HG03196 (cell line): ENCODE measurements around the gene PLCL2.
"Not testable (repeated sequence)": the region's sequence is repeated elsewhere in the genome, so short reads cannot be mapped to it uniquely, and the experiment has no call there.

Source experiments
- ATAC-seq: cut with Tn5 transposase; IDR thresholded peaks from one replicate; pipeline ENCODE4 v1.9.1; 2021; ENCODE audit not compliant: unreplicated experiment

Gene PLCL2

DNA sequence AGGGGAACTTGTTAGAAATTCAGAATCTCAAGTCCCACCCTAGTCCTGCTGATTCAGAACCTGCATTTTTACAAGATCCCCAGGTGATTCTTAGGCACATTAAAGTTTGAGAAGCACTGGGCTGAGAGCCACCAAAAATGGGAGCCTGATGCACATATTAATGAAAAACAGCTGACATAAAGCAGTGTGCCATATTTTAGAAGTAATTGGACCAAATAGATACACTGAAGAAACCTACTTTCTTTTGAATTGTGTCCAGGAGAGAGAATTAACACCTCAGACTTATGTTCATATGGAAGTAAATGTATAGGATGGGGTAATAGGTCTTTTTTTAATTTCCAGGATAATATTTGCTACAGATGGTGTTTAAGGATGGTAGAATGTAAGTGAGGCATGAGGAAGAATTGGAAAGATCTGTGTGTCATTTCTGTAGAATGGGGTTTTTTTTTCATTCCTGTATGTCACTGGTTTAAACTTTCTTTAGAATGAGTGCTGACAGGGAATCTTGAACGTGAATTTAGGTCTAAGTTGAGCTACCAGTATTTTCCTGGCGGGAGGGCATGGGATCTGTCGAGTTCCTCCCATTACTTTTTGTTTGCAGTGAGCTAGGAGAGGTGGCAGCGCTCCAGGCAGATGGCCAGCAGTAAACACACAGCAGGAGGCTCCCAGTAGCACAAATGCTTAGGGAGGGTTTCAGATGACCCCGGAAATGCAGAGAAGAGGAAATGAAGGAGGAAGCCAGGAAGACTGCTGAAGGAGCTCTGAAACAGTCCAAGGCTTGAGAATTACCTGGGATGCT lies 185.6 kb downstream of the PLCL2 start:
- no peak for ATAC-seq

DNA sequence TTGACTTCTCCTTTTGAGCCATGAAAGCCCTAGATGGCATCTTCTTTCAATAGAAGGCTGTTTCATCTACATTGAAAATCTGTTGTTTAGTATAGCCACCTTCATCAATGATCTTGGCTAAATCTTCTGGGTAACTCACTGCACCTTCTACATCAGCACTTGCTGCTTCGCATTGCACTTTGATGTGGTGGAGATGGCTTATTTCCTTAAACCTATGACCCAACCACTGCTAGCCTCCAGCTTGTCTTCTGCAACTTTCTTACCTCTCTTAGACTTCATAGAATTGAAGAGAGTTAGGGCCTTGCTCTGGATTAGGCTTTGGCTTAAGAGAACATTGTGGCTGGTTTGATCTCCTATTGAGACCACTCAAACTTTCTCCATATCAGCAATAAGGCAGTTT lies 189.8 kb downstream of the PLCL2 start:
- no peak for ATAC-seq

DNA sequence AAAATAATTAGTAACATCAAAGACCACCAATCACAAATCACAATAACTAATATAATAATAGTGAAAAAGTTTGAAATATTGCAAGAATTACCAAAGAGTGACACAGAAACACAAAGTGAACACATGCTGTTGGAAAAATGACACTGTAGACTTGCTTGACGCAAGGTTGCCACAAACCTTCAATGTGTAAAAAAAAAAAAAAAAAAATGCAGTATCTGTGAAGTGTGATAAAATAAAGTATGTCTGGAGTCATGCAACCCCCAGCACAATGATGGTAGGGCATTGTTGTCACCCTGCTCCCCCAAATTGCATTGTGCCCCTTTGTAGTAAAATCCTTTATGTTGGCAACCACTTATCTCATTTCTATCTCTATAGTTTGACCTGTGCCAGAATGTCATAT lies 190.6 kb downstream of the PLCL2 start:
- no peak for ATAC-seq

DNA sequence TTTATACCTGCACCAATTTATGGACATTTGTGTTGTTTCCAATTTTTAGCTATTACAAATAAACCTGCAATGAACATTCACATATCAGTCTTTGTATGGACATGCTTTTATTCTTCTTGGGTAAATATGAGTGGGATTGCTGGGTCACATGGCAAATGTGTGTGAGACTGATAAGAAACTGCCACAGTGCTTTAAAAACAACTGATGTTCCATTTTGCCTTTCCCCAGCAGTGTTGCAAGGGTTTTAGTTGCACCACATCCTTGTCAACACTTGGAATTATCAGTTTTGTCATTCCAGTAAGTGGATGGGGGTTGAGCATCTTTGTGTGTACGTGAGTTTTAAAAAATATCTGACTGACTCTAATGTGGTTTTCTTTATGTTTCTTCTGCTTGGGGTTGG lies 191.2 kb downstream of the PLCL2 start:
- no peak for ATAC-seq

DNA sequence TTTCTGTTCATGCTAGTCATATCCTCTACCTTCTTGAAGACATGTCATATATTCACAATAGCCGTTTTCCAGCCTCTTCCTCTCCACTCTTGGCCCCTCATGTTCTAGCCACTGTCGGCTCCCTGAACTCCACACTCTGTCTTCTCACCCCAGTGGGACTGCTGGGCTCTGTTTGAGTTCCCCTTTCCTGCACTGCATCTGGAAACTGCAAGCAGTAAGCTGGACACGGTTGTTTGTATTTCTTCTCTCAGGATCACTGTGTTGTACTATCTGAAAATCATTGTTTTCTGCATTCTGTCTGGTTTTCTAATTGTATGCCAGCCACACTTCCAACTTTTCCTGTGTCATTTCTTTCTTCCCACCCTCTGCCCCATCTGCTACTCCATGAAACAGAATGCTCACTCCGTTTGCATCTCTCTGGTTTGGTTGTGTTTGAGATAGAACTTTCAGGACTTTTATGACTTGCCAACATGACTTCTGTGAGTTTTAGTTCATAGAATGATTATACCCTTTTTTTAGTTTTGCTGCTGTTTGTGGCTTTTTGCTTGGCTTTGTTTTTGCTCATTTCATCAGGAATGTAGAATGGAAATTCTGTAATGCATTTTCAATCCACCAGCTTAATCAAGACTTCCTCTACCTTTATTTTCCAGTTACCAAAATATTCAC lies 192.3 kb downstream of the PLCL2 start:
- ATAC-seq = no peak

DNA sequence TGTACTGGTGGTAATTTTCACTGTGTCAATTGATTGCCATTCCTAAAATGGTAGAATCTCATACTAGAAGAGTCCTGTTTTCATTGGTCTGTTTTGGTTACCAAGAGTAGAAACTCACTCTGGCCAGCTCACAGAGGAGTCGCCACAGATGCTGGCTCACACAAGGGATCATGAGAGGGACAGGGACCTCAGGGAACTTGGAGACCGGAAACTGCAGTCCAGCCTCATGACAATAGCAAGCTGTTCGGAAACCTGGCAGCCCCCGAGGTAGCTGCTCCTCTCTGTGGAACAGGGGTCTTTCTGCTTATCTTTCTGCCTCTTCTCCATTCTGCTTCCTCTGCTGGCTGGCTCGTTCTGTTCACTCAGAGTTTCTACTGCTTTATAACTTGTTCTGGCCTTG lies 192.9 kb downstream of the PLCL2 start:
- no peak for ATAC-seq

DNA sequence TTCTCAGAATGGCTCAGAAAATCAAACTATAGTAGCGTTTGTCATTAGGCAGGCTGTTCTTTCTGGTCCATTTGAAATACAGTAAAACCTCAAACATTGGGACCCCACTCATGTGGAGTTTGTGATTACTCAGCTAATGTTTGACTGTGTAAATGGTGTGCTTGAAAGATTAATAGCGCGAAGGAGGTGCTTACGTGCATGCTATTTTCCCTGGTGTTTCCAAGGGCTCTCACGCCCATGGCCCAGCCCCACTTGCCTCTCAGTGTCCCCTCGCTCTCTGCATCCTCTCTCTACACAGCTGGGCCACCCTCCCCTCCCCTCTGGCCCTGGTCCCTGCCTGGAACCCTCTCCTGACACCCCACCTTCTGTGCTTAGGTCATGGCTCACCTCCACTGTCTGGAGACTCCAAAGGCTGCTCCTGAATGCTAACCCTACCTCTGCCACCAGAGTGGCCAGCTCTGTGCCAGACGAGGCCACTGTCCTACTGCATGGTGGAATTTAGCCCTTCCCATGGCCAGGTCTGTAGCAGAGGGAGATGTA lies 194.2 kb downstream of the PLCL2 start:
- no peak for ATAC-seq

DNA sequence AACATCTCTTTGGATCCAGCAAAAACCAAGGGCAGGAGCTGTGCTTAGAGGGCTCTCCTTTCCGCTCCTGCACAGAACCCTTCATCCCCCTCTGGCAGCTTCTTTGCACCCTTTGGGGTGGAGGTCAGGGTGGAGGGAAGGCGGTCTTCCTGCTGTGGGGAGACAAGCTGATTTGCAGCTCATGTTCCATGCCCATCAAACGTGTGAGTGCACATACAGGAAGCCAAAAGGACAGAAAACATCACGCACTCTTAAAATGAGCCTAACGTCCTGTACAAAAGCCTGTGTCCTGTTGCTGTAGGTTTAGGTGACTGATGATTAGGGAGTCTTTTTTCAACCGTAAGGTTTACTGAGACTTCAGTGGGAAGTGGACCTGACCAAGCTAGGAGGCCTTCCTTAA lies 195.2 kb downstream of the PLCL2 start:
- ATAC-seq = no peak

DNA sequence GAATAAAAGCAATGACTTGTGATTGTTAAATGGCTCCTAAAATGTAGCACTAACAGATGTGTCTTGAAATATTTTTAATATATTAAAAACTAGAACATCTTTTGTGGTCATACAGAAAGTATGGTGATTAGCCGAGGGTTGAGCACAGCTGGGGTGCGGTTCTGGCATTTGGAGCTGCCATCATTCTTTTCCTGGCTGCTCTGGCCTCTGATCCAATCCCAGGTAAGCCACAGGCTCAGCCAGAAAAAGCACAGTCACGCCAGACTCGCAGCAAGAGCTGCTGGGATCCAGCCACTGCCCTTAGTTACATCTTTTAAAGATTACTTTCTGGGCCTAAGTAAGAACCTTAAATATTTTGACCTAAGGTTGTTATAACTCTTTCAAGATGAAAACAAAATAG lies 196.8 kb downstream of the PLCL2 start:
- no peak for ATAC-seq

DNA sequence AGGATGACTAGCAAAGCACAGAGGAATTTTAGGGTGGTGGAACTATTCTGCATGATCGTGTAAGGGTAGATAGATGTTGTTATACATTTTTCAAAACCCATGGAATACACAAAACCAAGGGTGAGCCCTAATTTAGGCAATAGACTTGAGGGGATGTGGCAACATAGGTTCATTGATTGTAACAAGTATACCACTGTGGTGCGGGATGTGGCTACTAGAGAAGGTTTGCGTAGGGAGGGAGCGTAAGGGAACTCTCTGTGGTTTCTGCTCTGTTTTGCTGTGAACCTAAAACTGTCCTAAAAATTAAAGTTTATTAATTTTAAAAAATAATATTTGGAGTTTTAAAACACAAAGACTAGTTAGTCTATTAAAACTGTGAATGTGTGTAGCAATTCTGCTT lies 202.8 kb downstream of the PLCL2 start:
- no peak for ATAC-seq

DNA sequence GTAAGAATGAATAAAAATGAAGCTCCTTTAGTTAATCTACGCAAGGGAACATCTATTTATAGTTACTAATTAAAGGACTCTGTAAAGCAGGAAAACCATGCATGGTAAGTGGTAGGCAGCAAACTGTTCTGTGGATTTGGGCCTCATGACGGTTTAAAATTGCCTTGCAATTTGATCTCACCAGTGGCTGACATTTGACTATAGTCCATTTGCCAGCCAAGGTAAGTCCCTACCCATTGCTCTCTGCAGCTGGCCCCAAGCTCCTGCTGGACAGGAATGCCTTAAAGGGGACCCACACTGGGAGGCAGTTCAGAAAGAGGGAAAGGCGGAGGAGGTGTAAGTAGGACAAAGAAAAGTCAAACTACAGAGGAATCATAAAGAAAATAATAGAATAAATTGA lies 203.3 kb downstream of the PLCL2 start:
- no peak for ATAC-seq

DNA sequence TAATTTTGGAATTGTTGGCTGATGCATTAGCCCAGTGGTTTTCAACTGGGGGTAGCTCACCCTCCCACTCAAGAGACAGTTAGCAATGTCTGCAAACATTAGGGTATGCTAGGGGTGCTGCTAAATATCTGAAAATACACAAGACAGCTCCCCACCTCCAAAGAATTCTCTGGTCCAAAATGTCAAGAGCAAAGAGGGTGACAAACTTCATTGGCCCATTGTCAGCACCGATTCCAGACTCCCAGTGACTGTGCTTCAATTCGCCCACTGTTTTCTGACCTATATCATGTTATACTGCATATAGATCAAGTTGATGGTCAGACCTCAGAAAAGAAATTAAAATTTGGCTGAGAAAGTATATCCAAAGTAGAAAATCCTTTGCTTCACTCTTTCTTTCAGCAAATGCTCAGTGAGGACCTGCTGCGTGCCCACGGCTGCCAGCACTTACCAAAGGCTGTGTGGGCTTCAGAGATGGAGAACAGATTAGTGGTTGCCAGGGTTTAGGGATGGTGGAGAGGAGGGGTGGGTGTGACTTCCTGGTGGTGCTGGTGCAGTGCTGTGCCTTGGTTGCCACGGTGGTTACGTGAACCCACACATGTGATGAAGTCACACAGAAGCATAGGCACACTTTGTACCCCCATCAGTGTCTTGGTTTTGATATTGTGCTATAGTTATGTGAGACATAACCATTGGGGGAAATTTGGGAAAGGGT lies 204.0 kb downstream of the PLCL2 start:
- no peak for ATAC-seq

DNA sequence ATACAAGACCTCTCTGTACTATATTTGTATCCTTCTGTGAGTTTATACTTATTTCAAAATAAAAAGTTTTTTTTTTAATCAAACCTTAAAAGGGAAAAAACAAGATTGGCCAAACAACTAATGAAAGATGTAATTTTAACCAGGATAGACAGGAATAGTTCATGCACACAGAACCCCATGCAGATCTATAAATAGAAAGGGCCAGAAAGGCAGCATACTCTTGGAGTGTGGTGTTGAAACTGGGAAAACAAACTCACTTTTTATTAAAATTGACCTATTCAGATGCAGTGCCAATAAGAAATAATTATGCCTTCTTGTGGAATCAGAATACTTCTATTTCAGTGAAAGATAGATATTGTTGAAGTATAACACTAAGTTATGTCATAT lies 204.6 kb downstream of the PLCL2 start:
- no peak for ATAC-seq

DNA sequence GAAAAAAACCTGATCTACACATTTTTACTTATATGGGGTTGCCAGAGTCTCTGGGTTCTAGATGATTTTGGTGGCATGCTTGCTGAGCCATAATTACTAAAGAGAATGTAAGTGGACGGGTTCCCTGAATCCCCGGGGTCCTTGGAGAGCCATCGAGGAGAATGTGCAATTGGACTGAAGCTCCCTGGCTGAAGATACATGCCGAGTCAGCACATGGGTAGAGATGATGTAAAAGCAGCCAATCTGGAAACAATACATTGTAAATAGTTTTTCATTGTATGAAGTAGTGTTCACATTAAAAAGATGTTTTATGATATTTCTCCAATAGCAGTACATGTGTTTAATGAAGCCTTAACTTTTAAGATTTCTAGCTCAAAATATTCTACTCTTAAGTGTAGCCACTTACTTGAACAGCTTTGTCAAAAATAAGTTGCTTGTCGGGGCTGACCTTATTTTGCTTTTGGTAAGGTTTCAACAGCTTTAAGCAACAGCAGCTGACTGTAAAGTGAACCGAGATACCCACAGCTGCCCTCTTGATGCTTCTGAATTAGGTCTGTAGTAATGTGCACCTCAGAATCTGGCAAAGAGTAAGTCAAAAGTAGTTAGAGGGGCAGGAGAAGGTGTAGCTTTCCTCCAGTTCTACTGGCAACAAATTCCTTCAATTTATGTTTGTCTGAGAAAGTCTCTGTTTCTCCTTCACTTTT lies 205.7 kb downstream of the PLCL2 start:
- ATAC-seq = no peak

DNA sequence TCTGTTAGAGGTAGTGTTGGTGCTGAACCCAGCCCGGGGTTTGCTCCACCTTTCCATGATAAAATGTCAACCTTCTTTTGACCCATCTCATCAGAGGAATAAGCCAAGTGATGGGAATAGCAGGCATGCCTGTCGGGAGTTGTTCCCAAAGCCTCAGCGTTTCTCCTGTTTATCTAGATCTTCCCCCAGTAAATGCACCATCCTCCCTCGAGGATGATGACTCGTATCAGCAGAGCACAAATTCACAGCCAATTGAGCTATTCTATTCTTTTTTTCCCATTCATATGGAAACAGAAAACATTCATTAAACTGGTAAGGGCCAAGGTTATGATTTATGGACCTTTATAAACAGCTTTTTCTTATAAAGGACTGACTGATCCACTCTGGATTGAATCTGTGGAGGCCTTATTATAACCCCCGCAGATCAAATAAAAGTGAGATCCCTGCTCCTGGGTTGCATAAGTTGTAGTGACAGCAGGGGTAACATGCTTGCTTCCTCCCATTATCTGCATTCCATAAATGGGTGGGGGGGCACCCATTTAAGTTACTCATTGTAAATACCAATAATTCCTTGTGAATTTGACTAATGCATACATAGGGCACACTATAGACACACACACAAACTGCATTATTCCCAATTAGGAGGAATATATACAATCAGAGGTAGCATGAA lies 207.3 kb downstream of the PLCL2 start:
- ATAC-seq = no peak

DNA sequence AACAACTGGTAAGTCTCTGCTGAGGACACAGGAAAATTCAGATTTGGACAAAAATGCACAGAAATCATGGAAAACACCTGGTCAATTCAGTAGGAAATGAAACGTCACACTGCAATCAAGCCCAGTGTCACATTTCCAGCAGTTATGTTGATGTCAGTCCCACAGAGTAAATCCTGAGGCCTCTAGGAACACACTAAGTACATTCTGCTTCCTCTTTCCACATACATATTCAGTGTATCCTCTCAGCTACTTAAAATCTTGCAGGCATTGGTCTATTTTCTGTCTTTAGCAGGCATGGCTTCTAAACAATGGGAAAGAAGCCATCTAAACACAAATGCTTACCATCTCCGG lies 207.8 kb downstream of the PLCL2 start:
- ATAC-seq = no peak

DNA sequence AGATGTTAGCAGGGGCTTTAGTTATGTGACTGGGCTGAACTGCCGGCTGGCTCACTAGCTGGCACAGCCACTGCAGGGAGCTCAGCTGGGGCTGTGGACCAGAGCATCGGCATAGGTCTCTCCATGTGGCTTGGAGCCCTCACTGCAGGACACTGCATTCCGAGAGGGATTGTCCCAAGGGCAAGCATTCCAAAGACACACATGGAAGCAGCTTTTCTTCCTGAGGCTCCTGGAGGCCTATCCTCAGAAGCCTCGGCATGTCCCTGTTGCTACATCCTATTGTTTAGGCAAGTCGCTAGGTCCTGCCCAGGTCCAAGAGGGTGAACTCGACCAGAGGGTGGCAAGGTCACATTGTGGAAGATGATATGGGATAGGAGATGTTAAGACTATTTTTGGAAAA lies 209.8 kb downstream of the PLCL2 start:
- no peak for ATAC-seq

DNA sequence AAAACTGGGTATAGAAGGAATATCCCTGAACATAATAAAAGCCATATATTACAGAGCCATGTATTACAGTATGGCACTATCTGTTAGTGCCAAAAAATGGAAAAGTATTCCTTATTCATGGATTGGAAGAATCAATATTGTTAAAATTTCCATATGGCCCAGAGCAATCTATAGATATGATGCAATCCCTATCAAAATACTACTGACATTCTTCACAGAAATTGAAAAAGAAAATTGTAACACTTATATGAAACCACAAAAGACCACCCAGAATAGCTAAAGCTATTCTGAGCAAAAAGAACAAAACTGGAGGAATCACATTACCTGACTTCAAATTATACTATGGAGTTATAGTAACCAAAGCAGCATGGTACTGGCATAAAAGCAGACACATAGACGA lies 218.8 kb downstream of the PLCL2 start:
- no peak for ATAC-seq

DNA sequence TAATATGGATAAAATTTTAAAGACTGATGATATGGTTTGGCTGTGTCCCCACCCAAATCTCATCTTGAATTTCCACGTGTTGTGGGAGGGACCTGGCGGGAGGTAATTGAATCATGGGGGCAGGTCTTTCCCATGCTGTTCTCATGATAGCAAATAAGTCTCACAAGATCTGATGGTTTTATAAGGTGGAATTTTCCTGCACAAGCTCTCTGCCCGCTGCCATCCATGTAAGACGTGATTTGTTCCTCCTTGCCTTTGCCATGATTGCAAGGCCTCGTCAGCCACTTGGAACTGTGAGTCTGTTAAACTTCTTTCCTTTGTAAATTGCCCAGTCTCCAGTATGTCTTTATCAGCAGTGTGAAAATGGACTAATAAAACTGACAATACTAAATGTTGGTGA lies 222.0 kb downstream of the PLCL2 start:
- not testable (repeated sequence) for ATAC-seq

DNA sequence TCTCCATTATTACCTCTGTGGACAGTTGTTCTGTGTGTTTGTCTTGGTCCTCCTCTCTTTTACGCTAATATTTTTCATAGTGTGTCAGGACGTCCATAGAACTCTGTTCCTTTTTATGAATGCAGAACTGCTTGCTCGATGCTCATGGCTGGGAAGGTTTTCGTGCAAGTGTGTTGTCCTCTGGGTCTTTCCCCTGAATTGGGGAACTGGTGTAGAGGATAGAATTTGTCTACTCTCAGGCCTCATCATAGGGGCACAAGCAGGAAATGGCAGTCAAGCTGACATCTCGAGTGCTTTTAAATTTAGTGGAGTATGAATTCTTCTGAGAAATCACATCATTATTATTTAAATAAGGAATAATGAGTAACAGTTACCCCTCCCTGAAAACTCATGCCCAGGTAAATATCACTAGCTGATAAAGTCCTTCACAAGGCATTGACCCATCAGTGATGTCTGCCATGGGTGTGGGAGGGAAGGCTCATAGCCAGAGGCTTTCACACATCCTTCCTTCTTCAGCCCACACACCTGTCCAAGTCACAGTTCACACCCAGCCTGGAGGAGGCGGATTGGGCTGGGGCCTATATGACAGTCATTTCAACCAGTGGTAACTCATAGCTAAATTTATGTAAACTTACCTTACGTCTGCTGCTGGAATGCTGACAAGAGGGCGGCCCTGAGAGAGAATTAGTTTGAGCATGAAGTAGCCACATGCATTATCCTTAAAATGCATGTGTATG lies 226.1 kb downstream of the PLCL2 start:
- ATAC-seq = no peak
